Hindlimb muscle (tissue), 1 donor: ENCODE measurements around the gene EZR. TPM values are rescaled to one million over a fixed set of nuclear protein-coding genes. Genes with fewer than 3 reads are reported as not detected.

Source experiments
- DNase-seq: peaks from one replicate; pipeline ENCODE4 v3.0.0-alpha.2; 2013
- polyA plus RNA-seq: library from polyadenylated mRNA; unstranded; fragments of 120-200 nt; gene quantifications from one replicate; pipeline ENCODE4 v1.2.1, GENCODE V29; 2013; ENCODE audit not compliant: insufficient read length

The EZR gene
- polyA plus RNA-seq, 1 donor: 31.2 TPM

DNA sequence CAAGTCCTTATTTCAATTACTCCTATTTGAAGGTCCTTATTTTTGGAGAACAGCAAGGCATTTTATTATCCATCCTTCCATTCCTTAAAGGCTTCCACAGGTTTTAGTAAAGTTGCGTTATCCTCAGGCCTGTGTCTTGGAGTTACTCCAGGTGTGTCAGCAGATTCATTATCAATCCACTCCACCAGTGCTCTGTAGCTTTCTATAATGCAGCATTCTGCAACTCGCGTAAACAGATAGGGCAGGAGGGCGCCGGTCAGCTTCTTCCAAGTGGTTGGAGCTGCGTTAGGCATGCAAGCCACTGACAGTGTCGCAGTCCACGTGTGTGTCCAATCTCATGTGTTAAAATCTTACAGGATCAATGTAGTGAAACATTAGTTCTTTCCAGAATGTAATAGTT, 93.5 kb downstream of the EZR start:
- no peak for DNase-seq

DNA sequence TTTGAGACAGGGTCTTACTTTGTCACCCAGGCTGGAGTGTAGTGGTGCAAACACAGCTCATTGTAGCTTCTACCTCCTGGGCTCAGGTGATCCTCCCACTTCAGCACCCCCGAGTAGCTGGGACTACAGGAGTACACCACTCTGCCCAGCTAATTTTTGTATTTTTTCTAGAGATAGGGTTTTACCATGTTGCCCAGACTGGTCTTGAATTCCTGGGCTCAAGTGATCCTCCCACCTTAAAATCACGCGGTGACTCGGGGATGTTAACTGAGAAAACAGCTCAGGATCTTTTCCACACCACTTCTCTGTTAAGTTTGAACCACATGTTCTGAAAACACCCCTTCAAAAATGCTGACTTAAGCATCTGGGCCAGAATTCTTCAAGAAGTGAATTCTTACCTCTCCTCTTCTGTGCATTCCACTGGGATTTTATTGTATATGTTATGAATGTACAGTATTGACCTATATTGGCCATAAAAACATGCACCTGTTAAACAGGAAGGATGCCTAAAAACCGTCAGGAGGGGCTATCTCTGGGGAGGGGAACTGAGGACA, 96.9 kb downstream of the EZR start:
- no peak for DNase-seq

DNA sequence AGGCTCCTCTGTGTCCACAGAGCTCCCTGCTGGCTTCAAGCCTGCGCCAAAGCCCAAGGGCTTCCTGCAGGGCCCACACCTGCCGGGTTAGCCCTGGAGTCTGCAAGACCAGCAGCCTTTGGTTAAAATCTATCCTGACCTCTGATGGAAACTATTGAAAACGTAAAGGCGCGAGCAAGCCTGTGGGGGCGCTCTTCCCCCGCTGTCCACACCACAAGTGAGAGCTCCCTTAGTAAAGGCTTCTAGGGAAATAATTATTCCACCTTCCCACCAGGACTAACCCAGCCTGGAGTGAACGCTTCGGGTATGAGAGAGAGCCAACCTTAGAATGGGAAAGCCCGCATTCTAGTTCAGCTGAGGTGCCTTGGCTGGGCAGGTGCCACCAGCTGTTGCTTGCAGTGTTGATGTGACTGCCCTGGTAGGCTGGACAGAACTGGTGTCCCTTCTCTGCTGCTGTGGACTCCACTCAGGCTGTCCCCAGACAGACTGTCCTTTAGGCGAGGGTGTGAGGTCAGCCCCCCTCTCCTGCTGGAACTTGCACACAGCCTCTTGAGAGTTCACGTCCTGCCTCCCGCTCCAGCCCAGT, 100.6 kb downstream of the EZR start:
- no peak for DNase-seq

DNA sequence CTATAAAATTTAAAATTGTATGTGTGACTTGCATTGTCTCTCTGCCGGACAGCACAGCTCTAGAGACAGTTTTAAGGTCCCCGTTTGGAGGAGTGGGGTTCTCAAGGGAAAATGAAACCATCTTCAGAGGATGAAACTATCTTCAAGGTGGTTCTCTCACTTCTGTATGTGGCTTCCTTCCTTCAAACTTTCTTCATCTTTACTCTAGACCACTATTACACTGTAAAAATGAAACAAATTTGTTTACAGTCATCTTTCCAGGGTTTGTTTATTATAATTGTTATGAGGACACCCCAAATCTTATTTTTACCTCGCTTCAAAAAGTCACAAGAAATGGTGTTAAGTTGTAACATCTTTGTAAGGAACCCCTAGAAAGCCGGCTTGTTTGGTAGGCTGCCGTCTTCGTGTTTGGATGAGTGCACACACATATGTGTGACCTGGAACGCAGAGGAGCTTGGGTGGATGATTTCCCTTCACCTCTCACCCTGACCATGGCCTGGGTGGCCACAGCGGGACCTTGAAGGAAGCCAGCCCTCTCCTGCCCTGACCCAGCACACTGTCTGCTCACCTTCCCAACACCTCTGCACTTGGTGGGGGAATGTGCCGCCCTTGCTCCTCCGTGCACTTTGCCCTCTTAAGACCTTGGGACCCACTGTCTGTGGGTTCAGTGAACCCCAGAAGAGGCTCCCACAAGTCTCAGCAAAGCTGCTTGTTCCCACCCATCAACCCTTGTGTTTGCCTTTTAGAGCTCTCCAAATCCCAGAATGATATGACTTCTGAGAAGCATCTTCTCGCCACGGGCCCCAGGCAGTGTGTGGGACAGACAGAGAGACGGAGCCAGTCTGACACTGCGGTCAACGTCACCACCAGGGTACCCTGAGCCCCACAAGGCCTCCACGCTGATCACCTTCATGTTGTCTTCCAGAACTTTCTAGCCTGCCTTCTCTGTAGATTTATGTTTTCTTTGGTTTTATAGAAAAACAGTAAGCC, 101.5 kb downstream of the EZR start:
- DNase-seq: no peak

Other genes starting within 250 kb of the EZR start
- 71.5 TPM for gene DYNLT1, start 174.6 kb downstream of the EZR start, polyA plus RNA-seq
- 10.5 TPM for gene SYTL3, start 169.3 kb downstream of the EZR start, polyA plus RNA-seq
- 3.2 TPM for gene RSPH3, start 180.8 kb upstream of the EZR start, polyA plus RNA-seq
- gene TAGAP, start 225.6 kb upstream of the EZR start, polyA plus RNA-seq: 0.77 TPM